ENCODE results near the gene CARNS1. TPM values are rescaled to one million over a fixed set of nuclear protein-coding genes. Genes with fewer than 3 reads are reported as not detected.
"Not testable (repeated sequence)": the region's sequence is repeated elsewhere in the genome, so short reads cannot be mapped to it uniquely, and the experiment has no call there.

CARNS1 gene
- total and polyA plus RNA-seq, 4 donors: 0.05 to 0.19 (median 0.10) TPM

DNA sequence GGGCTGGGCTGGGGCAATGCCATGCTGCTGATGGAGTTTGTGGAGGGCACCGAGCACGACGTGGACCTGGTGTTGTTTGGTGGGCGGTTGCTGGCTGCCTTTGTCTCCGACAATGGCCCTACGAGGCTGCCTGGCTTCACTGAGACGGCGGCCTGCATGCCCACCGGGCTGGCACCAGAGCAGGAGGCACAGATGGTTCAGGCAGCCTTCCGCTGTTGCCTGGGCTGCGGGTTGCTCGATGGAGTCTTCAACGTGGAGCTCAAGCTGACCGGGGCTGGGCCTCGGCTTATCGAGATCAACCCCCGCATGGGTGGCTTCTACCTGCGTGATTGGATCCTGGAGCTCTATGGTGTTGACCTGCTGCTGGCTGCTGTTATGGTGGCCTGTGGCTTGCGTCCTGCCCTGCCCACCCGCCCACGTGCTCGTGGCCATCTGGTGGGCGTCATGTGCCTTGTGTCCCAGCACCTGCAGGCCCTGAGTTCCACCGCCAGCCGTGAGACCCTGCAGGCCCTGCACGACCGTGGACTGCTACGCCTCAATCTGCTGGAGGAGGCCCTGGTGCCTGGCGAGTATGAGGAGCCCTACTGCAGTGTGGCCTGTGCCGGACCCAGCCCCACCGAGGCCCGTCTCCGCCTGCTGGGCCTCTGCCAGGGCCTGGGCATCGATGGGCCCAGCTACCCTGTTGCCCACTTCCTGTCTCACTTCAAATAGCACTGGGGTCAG lies 8.6 kb downstream of the CARNS1 start:
- WGBS: 93% methylated on average over 34 of the region's 34 CpGs
- Histone ChIP-seq H3K36me3 (ENCODE audit: control insufficient read depth in 4 of 4, insufficient read depth in 3 of 4, low read depth in 1 of 4, low read length in 3 of 4) (no peaks in the 10 kb centered on the region), H3K27me3 (ENCODE audit: control insufficient read depth in 4 of 4, insufficient read depth in 4 of 4, low read length in 3 of 4) (no peaks in the 10 kb centered on the region), H3K4me1 (ENCODE audit: control insufficient read depth in 4 of 4, insufficient read depth in 4 of 4, low read length in 3 of 4) (peaks cover 11 to 33% (median 21%) of the 10 kb centered on the region in 4 donors), H3K9ac (ENCODE audit: low read depth in 1 of 2, low read length in 2 of 2) (no peak overlapping the region), H3K27ac (ENCODE audit: low read depth in 1 of 2, low read length in 2 of 2) (no peak overlapping the region), H3K4me3 (ENCODE audit: low read depth in 1 of 3, low read length in 3 of 3) (no peak overlapping the region), H3K9me3 (ENCODE audit: control insufficient read depth in 4 of 4, low read length in 3 of 4) (no peaks in the 10 kb centered on the region)
- DNase-seq (ENCODE audit: low spot score): no peak
- TF ChIP-seq, protein P1, sequence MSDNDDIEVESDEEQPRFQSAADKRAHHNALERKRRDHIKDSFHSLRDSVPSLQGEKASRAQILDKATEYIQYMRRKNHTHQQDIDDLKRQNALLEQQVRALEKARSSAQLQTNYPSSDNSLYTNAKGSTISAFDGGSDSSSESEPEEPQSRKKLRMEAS (IDR thresholded peaks at IDR 0.05): no peak
- TF ChIP-seq HNF4A (conservative IDR thresholded peaks at IDR 0.05) (no peak), FOXA2 (IDR thresholded peaks at IDR 0.05) (no peak), EGR1 (IDR thresholded peaks at IDR 0.05; ENCODE audit: low read depth in 2 of 2) (no peak), RAD21 (IDR thresholded peaks at IDR 0.05) (no peak), JUND (IDR thresholded peaks at IDR 0.05) (no peak), SP1 (IDR thresholded peaks at IDR 0.05) (no peak), FOXA1 (IDR thresholded peaks at IDR 0.05) (no peak), YY1 (IDR thresholded peaks at IDR 0.05) (no peak), RXRA (IDR thresholded peaks at IDR 0.05) (no peak), TAF1 (conservative IDR thresholded peaks at IDR 0.05) (no peak), HNF4G (IDR thresholded peaks at IDR 0.05) (no peak)
- TF ChIP-seq, protein P2, sequence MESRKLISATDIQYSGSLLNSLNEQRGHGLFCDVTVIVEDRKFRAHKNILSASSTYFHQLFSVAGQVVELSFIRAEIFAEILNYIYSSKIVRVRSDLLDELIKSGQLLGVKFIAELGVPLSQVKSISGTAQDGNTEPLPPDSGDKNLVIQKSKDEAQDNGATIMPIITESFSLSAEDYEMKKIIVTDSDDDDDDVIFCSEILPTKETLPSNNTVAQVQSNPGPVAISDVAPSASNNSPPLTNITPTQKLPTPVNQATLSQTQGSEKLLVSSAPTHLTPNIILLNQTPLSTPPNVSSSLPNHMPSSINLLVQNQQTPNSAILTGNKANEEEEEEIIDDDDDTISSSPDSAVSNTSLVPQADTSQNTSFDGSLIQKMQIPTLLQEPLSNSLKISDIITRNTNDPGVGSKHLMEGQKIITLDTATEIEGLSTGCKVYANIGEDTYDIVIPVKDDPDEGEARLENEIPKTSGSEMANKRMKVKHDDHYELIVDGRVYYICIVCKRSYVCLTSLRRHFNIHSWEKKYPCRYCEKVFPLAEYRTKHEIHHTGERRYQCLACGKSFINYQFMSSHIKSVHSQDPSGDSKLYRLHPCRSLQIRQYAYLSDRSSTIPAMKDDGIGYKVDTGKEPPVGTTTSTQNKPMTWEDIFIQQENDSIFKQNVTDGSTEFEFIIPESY (IDR thresholded peaks at IDR 0.05): no peak
- TF ChIP-seq, protein P3, sequence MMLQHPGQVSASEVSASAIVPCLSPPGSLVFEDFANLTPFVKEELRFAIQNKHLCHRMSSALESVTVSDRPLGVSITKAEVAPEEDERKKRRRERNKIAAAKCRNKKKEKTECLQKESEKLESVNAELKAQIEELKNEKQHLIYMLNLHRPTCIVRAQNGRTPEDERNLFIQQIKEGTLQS (IDR thresholded peaks at IDR 0.05): no peak
- TF ChIP-seq, protein P4, sequence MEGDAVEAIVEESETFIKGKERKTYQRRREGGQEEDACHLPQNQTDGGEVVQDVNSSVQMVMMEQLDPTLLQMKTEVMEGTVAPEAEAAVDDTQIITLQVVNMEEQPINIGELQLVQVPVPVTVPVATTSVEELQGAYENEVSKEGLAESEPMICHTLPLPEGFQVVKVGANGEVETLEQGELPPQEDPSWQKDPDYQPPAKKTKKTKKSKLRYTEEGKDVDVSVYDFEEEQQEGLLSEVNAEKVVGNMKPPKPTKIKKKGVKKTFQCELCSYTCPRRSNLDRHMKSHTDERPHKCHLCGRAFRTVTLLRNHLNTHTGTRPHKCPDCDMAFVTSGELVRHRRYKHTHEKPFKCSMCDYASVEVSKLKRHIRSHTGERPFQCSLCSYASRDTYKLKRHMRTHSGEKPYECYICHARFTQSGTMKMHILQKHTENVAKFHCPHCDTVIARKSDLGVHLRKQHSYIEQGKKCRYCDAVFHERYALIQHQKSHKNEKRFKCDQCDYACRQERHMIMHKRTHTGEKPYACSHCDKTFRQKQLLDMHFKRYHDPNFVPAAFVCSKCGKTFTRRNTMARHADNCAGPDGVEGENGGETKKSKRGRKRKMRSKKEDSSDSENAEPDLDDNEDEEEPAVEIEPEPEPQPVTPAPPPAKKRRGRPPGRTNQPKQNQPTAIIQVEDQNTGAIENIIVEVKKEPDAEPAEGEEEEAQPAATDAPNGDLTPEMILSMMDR (IDR thresholded peaks at IDR 0.05; ENCODE audit: low read depth, low read length, missing input control): no peak

DNA sequence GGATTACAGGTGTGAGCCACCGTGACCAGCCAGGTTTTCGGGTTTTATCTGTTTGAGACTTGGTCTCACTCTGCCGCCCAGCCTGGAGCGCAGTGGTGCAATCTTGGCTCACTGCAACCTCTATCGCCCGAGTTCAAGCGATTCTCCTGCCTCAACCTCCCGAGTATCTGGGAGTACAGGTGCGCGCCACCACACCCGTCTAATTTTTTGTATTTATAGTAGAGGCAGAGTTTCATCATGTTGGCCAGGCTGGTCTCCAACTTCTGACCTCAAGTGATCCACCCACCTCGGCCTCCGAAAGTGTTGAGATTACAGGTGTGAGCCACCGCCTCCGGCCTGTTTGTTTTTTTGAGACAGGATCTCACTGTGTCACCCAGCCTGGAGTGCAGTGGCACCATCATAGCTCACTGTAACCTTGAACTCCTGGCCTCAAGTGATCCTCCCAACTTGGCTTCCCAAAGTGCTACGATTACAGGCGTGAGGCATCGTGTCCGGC lies 11.9 kb downstream of the CARNS1 start:
- TF ChIP-seq SP1 (IDR thresholded peaks at IDR 0.05) (peak; percentile 62), RXRA (IDR thresholded peaks at IDR 0.05) (peak; percentile 72 to 82), HNF4G (IDR thresholded peaks at IDR 0.05) (peak; percentile 4), HNF4A (conservative IDR thresholded peaks at IDR 0.05) (peak; percentile 38 to 51)
- H3K9me3 ChIP-seq (ENCODE audit: control insufficient read depth in 4 of 4, low read length in 3 of 4); H3K27me3 ChIP-seq (ENCODE audit: control insufficient read depth in 4 of 4, insufficient read depth in 4 of 4, low read length in 3 of 4); DNase-seq (ENCODE audit: low spot score); H3K36me3 ChIP-seq (ENCODE audit: control insufficient read depth in 4 of 4, insufficient read depth in 3 of 4, low read depth in 1 of 4, low read length in 3 of 4): not testable (repeated sequence)
- Histone ChIP-seq H3K4me1 (ENCODE audit: control insufficient read depth in 4 of 4, insufficient read depth in 4 of 4, low read length in 3 of 4) (peaks cover 3 to 19% (median 12%) of the 10 kb centered on the region in 4 donors), H3K27ac (ENCODE audit: low read depth in 1 of 2, low read length in 2 of 2) (peak overlapping the region; percentile 80 to 94), H3K9ac (ENCODE audit: low read depth in 1 of 2, low read length in 2 of 2) (peak overlapping the region; percentile 66 to 100), H3K4me3 (ENCODE audit: low read depth in 1 of 3, low read length in 3 of 3) (peak overlapping the region; percentile 68 to 100 (median 91))
- WGBS: 56% methylated on average over 19 of the region's 19 CpGs

All from liver (tissue), 9 donors.